Subcutaneous adipose tissue (tissue), 4 donors: ENCODE data around the gene FBH1. TPM values are rescaled to one million over a fixed set of nuclear protein-coding genes. Genes with fewer than 3 reads are reported as not detected.

ENCODE experiments used
- total RNA-seq, 4 donors: library from RNA; depleted of rRNA; stranded (reverse); fragments of >200 nt; gene quantifications; one replicate each; pipeline ENCODE4 v1.1.0, GENCODE V29; 2016
- TF ChIP-seq, protein P1 (sequence below): fragments of 450-650 bp; IDR thresholded peaks from one replicate; pipeline ENCODE4 v1.5.1; 2016; ENCODE audit warnings: low read depth, mild to moderate bottlenecking, control low read depth, antibody characterized with exemption, moderate library complexity

FBH1 gene
- total RNA-seq, 4 donors from 2014 or later: 68.2 to 113 (median 75.7) TPM

DNA sequence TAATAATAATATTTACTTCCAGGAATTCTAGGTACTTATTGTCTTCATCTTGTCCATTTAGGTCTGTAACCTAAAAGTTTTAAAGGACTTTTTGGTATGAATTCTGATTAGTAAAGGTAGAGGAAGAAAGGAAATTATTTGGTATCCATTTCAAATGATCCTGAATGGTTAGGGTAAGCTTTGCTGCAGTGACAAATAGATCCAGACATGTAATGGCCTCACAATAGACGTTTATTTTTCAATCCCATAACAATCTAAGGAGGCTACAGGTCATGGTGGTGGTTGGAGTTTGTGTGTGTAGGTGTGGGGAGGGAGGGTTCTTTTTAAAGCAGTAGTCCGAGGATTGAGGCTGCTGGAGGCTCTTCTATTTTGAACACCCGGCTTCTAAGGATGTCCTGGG is 5.3 kb downstream of the FBH1 start:
- TF ChIP-seq, protein P1, sequence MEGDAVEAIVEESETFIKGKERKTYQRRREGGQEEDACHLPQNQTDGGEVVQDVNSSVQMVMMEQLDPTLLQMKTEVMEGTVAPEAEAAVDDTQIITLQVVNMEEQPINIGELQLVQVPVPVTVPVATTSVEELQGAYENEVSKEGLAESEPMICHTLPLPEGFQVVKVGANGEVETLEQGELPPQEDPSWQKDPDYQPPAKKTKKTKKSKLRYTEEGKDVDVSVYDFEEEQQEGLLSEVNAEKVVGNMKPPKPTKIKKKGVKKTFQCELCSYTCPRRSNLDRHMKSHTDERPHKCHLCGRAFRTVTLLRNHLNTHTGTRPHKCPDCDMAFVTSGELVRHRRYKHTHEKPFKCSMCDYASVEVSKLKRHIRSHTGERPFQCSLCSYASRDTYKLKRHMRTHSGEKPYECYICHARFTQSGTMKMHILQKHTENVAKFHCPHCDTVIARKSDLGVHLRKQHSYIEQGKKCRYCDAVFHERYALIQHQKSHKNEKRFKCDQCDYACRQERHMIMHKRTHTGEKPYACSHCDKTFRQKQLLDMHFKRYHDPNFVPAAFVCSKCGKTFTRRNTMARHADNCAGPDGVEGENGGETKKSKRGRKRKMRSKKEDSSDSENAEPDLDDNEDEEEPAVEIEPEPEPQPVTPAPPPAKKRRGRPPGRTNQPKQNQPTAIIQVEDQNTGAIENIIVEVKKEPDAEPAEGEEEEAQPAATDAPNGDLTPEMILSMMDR: no peak

DNA sequence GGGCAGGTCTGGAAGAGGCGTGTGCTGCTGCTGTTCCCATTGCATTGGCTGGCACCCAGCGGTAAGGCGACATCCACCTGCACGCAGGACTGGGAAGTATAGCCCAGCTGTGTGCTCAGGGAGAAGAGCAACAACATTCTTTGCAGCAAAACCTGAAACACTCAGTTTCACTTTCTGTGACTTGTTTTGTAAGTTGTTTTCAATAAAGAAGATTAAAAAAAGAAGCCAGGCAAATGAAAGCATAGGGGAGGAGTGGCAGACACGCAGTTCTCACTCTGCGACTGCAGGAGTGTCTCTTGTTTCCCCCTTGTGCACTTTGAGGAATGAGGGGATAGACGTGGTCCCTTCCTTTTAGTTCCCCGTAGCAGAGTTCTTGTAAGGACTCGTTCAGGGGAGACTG is 5.8 kb downstream of the FBH1 start:
- TF ChIP-seq, protein P1: no peak

DNA sequence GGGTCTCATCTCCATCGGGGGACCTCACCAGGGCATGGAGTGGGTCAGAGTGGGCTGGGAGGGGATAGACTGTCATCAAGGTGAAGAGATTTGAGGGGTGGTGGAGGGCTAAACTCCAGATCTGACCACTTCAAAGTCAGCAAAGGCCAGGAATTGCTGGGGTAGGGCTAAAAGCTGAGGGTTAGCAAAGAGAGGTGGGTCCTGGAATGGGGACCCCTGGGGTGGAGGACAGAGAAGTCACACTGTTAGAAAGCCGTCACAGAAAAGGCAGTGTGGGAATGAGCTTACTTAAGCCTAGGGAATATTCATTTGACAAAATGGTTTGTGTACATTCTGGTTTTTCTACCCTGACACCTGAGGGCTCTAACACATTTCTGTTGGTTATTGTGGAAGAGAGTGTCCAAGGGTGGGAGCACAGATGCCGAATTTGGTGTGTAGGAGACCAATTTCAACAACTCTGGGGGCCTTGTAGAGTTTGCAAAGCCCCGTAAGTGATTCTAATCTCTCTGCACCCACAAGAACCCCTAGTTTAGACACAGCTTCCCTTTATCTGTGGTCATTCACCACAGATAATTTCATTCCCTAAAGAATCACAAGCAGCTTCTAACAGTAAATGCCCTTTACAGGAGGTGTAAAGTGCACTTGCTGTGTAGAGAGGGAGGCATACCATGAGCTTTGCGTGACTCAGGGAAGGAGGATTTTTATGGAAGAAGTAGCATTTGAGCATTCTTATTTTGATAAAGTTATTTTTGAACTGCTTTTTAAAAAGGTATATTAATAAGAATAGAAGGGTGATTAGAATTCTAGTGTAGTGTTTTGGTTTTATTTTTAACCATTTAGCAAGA is 6.4 kb downstream of the FBH1 start:
- TF ChIP-seq, protein P1: no peak

DNA sequence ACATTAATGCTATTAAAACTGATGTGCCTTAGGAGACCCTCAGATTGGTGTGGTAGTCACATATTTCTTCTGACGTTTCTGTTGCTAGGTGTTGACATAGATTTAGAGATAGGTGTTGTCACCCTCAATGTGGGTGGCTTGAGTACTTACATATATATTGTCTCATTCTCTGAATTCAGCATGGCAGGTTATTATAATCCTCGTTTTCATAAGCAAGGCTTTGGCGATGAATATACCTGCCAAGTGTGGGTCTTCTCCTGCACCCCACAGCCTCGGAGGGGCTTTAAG is 7.0 kb downstream of the FBH1 start:
- TF ChIP-seq, protein P1: no peak

DNA sequence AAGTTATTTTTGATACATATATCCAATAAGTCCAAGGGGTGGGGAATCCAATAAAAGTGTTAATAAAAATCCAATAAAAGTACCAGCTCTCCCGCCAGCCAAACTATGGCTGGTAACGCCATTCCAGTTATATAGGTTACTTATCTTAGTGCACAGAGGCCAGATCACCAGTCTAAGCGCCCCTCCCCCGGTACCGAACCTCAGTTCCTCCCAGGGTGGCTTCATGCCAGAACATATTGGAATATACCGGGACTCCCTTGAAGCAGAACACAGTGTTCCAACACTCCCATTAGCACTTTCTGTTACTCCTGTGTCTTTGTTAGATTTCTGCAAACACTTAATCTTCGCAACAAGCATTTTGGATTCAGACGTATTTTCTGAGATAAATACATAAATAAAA is 7.5 kb downstream of the FBH1 start:
- TF ChIP-seq, protein P1: no peak

DNA sequence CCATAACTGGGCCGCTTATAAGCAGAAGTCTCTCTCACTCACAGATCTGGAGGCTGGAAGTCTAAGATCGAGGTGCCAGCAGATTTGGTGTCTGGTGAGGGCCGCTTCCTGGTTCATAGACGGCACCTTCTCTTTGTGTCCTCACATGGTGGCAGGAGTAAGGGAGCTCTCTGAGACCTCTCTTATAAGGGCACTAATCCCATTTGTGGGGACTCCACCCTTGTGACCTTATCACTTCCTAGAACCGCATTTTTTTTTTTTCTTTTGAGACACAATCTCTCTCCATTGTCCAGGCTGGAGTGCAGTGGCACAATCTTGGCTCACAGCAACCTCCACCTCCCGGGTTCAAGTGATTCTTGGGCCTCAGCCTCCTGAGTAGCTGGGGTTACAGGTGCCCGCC is 8.1 kb downstream of the FBH1 start:
- TF ChIP-seq, protein P1: no peak

DNA sequence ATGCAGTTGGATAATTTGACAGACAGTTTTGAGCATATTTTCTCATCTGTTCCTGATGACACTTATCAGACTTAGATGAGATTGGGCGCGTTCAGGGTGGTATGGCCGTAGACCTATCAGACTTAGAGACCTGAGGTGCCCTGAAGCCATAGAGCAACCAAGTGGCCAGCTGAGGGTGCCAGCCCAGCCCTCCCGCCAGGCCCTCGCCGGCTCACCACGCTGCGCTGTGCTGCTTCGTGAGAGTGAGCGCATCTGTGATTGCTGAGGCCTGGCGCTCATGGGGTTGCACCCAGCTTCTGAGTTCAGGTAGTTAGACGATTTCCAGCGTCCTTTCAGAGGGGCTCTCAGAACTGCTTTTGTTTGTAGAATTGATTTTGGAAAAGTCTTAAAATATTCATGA is 10.2 kb downstream of the FBH1 start:
- TF ChIP-seq, protein P1: no peak
